NCI-H2227 (cell line): Measurements from ENCODE around the gene PDE6G.
A peak's percentile ranks its signal among the peaks of the same experiment; 100 is the strongest.
"Not testable (repeated sequence)": the region's sequence is repeated elsewhere in the genome, so short reads cannot be mapped to it uniquely, and the experiment has no call there.

Source experiments
- DNase-seq: peaks from one replicate; lab custom pipeline; 2025; ENCODE audit not compliant: unreplicated experiment; lab: John Stamatoyannopoulos, UW

PDE6G gene

GRCh38 chr17:81635973-81636504 lies 20.3 kb downstream of the PDE6G start:
- DNase-seq, result no peak

DNA sequence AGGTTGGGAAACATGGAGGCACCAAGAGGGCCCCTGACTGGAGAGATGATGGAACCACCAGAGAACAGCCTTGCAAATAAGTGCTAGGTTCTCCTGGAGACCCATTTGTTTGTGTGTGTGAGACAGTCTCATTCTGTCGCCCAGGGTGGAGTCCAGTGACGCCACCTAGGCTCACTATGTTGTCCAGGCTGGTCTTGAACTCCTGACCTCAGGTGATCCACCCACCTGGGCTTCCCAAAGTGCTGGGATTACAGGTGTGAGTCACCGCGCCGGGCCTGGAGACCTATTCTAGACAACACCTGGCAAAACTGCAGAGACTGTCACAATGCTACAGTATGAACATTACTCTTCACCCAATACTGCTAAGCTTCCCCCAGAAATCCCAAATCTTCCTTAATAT lies 20.9 kb downstream of the PDE6G start:
- DNase-seq, result no peak

DNA sequence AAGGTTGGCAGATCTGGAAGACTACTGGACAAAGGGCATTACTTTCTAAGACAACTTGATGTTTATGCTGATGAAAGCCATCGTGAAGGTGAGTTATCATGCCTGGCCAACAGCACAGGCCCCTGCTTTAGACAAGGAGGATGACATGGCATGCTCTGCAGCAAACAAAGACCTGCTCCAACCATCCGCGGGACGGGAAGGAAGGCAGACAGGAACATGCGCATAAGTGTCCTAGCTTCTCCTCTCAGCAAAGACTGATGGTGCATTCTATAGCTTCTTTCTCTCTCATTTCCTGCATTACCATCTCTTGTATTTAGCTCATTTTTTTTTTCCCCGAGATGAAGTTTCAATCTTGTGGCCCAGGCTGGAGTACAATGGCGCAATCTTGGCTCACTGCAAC lies 24.9 kb downstream of the PDE6G start:
- DNase-seq, result no peak

DNA sequence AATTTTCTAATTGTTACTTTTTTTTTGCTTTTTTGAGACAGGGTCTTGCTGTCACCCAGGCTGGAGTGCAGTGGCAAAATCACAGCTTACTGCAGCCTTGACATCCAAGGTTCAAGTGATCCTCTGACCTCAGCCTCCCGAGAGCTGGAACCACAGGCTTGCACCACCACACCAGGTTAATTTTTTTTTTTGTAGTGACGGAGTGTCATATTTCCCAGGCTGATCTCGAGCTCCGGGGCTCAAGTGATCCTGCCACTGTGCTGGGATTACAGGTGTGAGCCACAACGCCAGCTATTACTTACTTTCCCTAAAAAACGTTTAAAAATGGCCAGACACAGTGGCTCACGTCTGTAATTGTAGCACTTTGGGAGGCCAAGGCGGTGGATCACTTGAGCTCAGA lies 26.1 kb downstream of the PDE6G start:
- DNase-seq, result no peak

- DNase-seq, result no peak
Observed at GRCh38 chr17:81621494-81622130, 34.7 kb downstream of the PDE6G start.

DNA sequence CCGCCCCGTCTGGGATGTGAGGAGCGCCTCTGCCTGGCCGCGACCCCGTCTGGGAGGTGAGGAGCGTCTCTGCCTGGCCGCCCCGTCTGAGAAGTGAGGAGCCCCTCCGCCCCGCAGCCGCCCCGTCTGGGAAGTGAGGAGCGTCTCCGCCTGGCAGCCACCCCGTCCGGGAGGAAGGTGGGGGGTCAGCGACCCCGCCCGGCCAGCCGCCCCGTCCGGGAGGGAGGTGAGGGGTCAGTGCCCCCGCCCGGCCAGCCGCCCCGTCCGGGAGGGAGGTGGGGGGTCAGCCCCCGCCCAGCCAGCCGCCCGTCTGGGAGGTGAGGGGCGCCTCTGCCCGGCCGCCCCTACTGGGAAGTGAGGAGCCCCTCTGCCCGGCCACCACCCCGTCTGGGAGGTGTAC lies 38.0 kb downstream of the PDE6G start:
- DNase-seq, result not testable (repeated sequence)

DNA sequence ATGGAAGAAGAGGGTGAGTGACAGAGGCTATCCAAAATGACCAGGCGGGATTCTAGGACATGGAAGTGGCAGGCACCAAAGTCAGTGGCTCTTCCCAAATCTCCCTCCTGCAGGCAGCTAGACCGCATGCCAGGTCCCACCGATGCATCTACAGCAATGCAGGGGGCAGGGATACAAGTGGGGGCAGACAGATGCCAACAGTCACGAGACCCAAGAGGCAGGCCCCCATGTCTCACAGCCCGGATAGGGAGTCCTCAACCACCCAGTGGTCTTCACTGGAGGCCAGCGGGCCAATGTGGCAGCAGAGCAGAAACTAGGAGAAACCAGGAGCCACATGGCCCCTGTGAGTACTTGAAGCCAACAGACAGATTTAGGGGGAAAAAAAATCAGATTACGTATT lies 39.5 kb downstream of the PDE6G start:
- no peak for DNase-seq

DNA sequence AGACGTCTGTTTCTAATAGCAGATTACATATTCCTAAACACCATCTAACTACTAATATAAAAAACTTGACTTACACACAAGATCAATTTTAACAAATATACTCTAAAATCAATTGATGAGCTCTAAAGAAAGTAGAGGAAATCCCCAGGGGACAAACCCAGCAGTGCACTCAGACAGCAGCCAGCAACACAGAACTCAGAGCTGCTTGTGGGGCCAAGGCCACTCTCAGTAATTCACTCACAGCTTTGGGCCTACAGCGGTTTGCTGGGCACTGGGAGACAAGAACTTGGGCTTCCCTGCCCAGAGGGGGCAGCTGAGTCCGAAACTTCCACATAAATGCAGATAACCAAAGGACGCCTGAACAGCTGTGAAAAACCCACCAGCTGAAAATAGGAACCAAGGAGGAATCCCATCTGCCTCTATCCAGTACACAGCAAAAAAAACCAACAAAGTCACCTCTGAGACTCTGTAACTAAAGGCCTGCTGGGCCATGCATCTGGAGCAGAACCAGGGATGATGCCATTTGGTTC lies 40.9 kb downstream of the PDE6G start:
- DNase-seq, result no peak

- DNase-seq, result peak; percentile 23
Observed at GRCh38 chr17:81612172-81612970, 44.0 kb downstream of the PDE6G start.

DNA sequence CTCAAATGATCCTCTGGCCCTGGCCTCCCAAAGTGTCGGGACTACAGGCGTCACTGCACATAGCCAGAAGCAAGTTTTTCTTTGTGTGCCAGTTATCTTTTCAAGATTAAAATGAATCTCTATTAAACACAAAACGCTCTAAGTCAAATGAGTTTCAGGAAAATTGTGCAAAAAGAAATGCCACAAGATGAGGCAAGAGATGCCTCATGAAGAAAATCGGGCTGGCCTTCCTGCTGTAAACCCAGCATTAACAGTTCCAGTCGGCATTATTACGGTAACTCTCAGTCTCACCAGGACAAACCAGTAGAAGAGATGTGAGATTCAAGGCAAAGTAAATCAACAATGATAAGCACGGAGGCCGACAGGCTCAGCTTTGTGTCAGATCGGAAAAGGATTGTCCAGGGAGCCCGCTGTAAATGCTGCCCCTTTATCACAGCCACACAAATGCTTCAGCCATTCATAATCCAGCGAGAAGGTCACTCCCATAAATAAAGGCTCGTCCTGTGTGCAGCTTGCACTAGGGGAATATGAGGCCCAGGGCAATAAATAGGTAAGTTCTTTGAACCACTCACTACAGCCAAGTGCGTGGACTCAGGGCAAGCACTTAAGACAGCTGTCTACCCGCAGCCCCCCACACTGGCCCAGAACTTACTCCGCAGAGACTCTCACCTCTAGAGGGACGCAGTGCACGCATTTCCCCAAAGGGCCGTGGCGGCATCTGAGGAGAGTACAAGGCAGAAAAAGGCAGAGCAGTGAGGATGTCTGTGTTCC lies 46.6 kb downstream of the PDE6G start:
- DNase-seq, result no peak

GRCh38 chr17:81608605-81609004 lies 47.7 kb downstream of the PDE6G start:
- no peak for DNase-seq

DNA sequence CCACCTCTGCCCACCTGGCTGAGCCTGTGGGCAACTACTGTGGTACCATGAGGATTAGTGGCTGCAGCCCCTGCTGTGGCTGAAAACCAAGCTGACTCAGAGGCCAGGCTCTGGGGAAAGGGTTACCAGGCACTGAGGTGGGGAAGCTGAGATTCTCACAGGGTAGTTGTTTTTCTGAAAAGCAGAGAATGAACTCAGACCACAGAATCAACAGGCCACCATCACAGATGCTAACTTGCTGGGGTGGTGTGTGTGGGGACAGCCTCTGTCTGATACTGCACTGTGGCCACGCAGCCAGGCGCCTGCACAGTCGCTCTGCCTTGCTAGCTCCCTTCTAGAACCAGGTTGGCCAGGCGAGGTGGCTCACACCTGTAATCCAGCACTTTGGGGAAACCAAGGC lies 48.3 kb downstream of the PDE6G start:
- no peak for DNase-seq

- no peak for DNase-seq
Observed at GRCh38 chr17:81607431-81607830, 48.9 kb downstream of the PDE6G start.

DNA sequence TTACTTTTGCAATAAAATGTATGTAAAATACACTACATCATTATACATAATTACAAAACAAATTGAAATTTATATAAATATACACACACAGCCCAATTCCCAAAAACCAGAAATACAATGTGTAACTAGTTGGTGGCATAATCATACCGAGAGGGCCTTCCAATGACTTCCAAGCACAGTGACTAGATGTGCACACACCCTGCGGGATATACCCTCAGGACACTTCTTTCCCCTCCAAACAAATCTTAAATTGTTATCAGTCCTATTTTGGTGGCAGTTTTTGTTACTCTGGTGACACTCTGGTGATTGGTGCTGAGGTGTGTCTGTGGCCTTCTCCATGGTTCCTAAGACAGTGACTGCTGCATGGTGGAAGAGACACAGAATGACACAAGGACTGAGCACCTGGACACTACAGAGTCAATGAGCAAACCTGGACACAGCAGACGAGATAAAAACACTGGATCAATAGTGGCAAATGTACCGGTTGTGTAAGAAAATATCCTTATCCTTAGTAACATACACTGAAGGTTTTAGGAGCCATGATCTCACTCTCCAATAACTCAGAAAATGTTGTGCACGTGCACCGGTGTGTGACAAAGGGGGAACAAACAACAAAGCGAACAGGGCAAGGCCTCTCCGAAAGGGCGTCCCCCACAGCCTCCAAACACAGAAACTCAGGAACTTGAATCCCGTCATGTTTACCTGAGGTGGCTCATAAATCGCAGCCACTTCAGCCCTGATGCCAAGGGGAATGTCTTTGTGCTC lies 52.3 kb downstream of the PDE6G start:
- DNase-seq, result no peak

- peak; percentile 79 for DNase-seq
Observed at GRCh38 chr17:81601525-81602120, 54.7 kb downstream of the PDE6G start.
